ENCODE measurements around the gene LY6G6F.

DNA sequence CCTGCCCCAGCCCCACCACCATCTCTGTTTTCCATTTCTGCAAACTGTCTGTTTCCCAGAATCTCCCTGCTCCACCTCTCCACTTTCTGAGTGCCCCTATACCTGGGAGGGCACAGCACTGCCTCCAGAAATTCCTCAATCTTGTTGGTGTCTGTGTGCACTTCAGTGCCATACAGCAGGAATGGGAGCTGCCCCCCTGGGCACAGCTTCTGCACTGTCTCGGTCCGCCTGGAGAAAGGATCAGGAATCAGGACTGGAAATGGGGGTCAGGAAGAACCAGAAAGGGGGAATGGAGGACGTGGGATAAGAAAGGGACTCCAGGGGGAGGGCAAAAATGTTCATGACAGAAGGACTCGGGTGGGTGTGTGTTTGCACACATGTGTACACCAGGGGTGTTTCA, 27.1 kb downstream of the LY6G6F start:
- TF ChIP-seq, protein P1, sequence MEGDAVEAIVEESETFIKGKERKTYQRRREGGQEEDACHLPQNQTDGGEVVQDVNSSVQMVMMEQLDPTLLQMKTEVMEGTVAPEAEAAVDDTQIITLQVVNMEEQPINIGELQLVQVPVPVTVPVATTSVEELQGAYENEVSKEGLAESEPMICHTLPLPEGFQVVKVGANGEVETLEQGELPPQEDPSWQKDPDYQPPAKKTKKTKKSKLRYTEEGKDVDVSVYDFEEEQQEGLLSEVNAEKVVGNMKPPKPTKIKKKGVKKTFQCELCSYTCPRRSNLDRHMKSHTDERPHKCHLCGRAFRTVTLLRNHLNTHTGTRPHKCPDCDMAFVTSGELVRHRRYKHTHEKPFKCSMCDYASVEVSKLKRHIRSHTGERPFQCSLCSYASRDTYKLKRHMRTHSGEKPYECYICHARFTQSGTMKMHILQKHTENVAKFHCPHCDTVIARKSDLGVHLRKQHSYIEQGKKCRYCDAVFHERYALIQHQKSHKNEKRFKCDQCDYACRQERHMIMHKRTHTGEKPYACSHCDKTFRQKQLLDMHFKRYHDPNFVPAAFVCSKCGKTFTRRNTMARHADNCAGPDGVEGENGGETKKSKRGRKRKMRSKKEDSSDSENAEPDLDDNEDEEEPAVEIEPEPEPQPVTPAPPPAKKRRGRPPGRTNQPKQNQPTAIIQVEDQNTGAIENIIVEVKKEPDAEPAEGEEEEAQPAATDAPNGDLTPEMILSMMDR (IDR thresholded peaks at IDR 0.05): no peak
- no peak for TF ChIP-seq POLR2AphosphoS5 (IDR thresholded peaks at IDR 0.05)

Data from prostate gland (tissue), 2 donors.